Measurements from ENCODE around the gene DCAF7.

The DCAF7 gene

DNA sequence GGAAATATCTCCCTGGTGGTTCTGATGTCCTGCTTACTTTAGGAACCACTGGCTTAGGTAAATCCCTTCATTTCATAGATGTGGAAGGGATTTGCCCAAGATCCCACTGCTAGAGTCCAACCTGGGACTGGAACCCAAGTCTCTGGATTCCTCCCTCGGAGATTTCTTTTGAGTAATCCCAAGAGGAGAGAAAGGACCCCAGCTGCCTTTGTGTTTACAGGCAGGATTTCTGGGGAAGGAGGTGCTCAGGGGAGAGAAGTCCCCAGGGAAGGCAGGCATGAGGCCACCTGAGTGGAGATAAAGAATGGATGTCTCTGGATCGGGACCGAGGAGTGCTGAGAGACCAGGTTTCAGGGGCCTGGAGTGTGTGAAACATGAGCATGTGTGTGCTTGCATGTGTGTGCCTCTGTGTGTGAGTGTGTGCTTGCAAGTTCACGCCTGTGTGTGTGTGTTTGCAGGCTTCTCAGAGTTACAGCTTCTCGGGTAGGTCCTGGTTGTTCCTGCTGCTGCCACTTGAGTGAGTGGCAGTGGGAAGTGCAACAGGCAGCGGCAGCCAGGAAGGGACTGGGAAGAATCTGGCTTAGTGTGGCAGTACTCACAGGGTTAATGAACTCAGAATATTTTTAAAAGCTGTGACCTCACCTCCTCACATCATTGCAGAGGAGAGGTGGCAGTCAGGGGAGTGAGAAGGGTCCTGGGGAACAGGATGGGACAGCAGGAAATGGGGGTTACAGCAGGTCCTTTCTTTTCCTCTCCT lies 24.9 kb upstream of the DCAF7 start:
- DNase-seq (ENCODE audit: low read depth): no peak

DNA sequence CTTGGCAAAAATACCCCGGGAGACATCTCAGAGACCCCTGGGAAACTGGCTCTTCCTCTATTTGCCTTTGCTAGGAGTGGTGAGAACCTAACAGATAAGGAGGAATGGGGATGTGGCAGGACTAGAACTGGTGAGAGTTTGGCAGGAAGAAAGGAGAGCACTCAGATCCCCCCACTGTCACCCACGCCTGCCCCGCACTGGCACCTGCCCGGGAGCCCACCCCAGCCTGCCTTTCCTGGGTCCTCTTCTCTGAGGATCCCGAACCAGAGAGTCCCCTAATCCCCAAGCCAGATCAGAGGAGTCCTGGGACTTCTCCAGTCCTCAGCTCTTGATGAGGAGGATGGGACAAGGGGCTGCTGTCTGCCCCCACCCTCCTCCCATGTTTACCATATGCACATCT lies 23.4 kb upstream of the DCAF7 start:
- DNase-seq (ENCODE audit: low read depth): no peak

DNA sequence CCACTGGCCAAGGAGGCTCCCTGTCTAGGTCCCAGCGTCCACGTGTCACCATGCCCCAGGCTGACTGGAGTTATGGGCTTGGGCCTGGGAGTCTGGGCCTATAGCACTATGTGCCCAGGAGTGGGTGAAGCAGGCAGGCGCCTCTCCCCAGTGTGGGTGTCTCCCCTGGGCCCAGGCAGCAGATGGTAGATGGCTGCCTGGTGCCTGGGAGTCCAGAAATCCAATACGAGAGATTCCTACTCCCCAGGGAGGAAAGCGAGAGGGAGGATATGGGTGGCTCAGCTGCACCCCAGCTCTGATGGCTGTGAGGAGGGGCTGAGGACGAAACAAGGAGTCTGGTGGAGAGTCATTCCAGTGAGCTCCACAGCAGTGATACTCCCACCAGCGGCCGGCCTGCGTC lies 22.1 kb upstream of the DCAF7 start:
- no peak for DNase-seq (ENCODE audit: low read depth)

- no peak for DNase-seq (ENCODE audit: low read depth)
These were observed 20.3 kb upstream of the DCAF7 start for GRCh38 chr17:63529711-63530556.

DNA sequence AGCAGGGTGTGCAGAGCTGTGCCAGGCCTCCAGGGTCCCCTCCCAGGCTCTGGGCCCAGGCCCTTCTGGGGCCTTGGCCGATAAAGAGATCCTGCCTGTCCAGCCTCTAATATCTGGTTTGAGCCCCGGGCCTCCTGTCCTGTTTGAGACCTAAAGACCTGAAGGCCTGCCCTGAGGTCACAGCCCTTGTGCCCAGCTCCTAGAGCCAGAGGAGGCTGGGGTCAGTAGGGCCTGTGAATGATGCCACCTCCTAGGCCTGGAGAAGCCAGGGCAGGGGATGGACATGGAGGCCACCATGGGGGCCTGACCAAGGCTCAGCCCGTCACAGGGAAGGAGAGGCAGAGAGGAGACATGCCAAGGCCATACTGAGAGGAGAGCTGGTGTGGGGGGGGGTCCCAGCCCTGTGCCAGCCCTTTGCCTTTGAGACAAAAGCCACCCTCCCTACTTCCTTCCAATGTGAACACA lies 19.7 kb upstream of the DCAF7 start:
- no peak for DNase-seq (ENCODE audit: low read depth)

GRCh38 chr17:63531022-63531965 lies 19.0 kb upstream of the DCAF7 start:
- DNase-seq (ENCODE audit: low read depth): no peak

- DNase-seq (ENCODE audit: low read depth): no peak
These were observed 16.7 kb upstream of the DCAF7 start for GRCh38 chr17:63533433-63534077.

- no peak for DNase-seq (ENCODE audit: low read depth)
These were observed 16.2 kb upstream of the DCAF7 start for GRCh38 chr17:63534078-63534570.

DNA sequence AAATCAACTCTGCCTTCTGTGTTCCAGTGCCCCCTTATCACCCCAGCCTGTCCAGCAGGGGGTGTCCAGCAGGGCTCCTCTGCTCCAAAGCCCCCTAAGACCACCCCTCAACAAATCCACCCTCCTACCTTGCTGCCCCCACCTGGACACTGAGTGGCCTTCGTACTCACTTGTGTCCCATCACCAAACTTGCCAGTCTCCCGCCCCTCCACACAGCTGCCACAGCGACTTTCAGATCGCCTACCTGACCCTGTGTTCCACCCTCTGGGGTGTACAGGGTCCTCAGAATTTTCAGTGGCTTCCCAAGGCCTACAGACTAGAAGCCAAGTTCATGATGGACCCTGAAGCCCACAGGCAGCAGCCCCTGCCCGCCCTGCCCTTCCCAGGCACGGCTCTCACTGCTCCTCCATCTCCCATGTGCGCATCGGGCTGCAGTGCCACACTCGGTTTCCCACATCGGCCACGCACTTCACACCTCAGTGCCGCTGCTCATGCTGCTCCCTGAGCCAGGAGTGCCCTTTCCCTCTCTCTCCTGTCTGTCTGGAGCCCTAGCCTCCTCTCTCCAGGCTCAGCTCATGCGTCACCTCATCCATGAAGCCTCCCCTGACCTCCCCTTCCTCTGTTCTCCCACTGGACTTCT lies 15.3 kb upstream of the DCAF7 start:
- DNase-seq (ENCODE audit: low read depth): no peak

DNA sequence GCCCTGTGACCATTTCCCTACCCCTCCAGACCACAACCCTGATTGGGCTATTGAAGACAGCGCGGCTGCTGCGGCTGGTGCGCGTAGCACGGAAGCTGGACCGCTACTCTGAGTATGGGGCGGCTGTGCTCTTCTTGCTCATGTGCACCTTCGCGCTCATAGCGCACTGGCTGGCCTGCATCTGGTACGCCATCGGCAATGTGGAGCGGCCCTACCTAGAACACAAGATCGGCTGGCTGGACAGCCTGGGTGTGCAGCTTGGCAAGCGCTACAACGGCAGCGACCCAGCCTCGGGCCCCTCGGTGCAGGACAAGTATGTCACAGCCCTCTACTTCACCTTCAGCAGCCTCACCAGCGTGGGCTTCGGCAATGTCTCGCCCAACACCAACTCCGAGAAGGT lies 14.6 kb upstream of the DCAF7 start:
- DNase-seq (ENCODE audit: low read depth): no peak

- DNase-seq (ENCODE audit: low read depth): peak; percentile 66
These were observed 13.3 kb upstream of the DCAF7 start for GRCh38 chr17:63537001-63537400.

- no peak for DNase-seq (ENCODE audit: low read depth)
These were observed 12.1 kb upstream of the DCAF7 start for GRCh38 chr17:63537991-63538692.

GRCh38 chr17:63538693-63539595 lies 11.3 kb upstream of the DCAF7 start:
- DNase-seq (ENCODE audit: low read depth): no peak

GRCh38 chr17:63540590-63540989 lies 9.7 kb upstream of the DCAF7 start:
- no peak for DNase-seq (ENCODE audit: low read depth)

- DNase-seq (ENCODE audit: low read depth): no peak
These were observed 8.1 kb upstream of the DCAF7 start for GRCh38 chr17:63542218-63542545.

DNA sequence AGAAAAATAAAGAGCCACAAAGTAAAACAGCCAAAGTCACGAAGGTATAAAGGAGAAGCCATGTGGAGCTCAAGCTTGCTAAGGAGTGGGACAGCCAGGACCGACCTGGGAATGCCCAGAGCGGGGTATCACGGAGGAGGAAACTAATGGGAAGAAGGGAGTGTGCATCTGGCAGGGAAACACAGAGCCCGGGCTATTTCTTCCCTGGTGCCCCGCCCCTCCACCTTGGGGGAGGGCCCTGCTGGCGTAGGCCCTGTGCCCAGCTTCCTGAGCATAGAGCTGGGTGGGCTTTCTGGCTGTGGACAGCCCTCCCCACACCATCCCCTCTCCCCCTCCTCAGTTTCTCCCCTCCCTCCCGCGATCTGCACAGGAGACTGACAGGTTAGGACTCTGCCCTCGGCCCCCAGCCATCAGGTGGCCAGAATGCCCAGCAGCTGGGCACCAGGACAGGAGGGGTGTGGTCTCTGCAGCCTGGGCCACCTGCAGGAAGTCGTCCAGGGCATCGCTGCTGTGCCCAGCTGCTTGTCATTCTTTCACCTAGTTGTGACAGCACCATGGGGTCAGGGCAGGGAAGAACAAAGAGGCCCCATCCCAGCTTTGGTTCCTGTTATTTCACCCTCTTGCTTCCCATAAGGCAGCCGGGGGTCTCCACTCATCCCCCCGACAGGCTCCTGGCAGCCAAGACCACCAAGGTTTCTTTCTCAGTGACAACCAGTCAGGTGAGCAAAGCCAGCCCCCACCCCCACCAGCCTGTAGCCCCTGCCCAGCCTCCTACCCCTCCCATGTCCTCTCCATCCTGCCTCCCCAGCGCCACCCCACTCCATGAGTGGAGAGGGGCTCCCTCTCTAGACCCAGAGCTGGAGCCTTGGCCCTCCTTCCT lies 7.1 kb upstream of the DCAF7 start:
- no peak for DNase-seq (ENCODE audit: low read depth)

DNA sequence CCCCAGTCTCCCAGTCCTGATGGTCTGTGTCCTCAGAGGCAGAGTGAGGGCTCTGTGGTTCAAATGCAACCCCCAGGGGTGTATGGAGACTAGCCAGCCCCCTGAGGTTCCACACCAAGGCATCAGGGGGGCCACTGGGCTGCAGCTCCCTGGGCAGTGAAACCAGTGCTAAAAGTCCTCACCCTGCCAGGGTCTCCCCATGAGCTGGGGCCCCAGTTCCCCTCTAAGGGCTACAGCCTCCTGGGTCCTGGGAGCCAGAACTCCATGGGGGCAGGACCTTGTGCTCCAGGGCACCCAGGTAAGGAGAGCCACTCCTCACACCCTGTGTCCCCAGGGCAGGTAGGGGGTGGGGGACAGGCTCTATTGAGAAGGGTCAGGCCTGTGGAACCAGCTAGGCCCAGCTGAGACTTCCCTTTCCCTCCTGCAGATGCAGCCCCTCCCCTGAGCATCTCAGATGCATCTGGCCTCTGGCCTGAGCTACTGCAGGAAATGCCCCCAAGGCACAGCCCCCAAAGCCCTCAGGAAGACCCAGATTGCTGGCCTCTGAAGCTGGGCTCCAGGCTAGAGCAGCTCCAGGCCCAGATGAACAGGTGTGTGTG lies 6.4 kb upstream of the DCAF7 start:
- DNase-seq (ENCODE audit: low read depth): no peak

Measured in ELR (cell line).